MM.1S (cell line): Measurements from ENCODE around the gene TNRC6A.

ENCODE experiments used
- DNase-seq: peaks from one replicate; pipeline ENCODE4 v3.0.0-alpha.2; 2015
- H2AFZ ChIP-seq: fragments of 300-600 bp; sonication (generic); 2 replicates; pipeline ENCODE4 v1.6.0; 2016; ENCODE audit warnings: antibody characterized with exemption, low read length
- H3F3A ChIP-seq: fragments of 300-600 bp; sonication (generic); 2 replicates; pipeline ENCODE4 v1.6.1; 2016; ENCODE audit warnings: mild to moderate bottlenecking, antibody characterized with exemption, low read length, moderate library complexity, mixed read lengths; ENCODE audit not compliant: insufficient read depth
- H3K27ac ChIP-seq: fragments of 300-600 bp; sonication (generic); 2 replicates; pipeline ENCODE4 v1.5.1; 2016; ENCODE audit warnings: mild to moderate bottlenecking, low read length
- H3K27me3 ChIP-seq: fragments of 300-600 bp; sonication (generic); replicated peaks from 2 replicates; pipeline ENCODE4 v1.6.0; 2016; ENCODE audit warnings: low read length; ENCODE audit not compliant: insufficient read depth
- H3K36me3 ChIP-seq: fragments of 300-600 bp; sonication (generic); replicated peaks from 2 replicates; pipeline ENCODE4 v1.6.1; 2016; ENCODE audit warnings: mild to moderate bottlenecking, low read length, mixed read lengths; ENCODE audit not compliant: insufficient read depth
- H3K4me1 ChIP-seq: fragments of 300-600 bp; sonication (generic); 2 replicates; pipeline ENCODE4 v1.6.1; 2016; ENCODE audit warnings: low read length, mixed read lengths
- H3K4me2 ChIP-seq: fragments of 300-600 bp; sonication (generic); 2 replicates; pipeline ENCODE4 v1.6.0; 2016; ENCODE audit warnings: low read depth, low read length
- H3K4me3 ChIP-seq: fragments of 300-600 bp; sonication (generic); 2 replicates; pipeline ENCODE4 v1.5.1; 2016; ENCODE audit warnings: low read length, mixed read lengths
- H3K79me2 ChIP-seq: fragments of 300-600 bp; sonication (generic); 2 replicates; pipeline ENCODE4 v1.6.1; 2016; ENCODE audit warnings: mixed run types, low read length, mixed read lengths
- H3K9ac ChIP-seq: fragments of 300-600 bp; sonication (generic); 2 replicates; pipeline ENCODE4 v1.6.1; 2016; ENCODE audit warnings: low read length, mixed read lengths
- H3K9me2 ChIP-seq: fragments of 300-600 bp; sonication (generic); replicated peaks from 2 replicates; pipeline ENCODE4 v1.6.1; 2016; ENCODE audit warnings: mild to moderate bottlenecking, low read length, mixed read lengths; ENCODE audit not compliant: insufficient read depth
- H3K9me3 ChIP-seq: fragments of 300-600 bp; sonication (generic); replicated peaks from 2 replicates; pipeline ENCODE4 v1.6.1; 2016; ENCODE audit warnings: mild to moderate bottlenecking, low read length, mixed read lengths; ENCODE audit not compliant: insufficient read depth
- H4K20me1 ChIP-seq: fragments of 300-600 bp; sonication (generic); 2 replicates; pipeline ENCODE4 v1.6.1; 2016; ENCODE audit warnings: mild to moderate bottlenecking, low read length, moderate library complexity, mixed read lengths; ENCODE audit not compliant: insufficient read depth
- CTCF ChIP-seq: fragments of 300-600 bp; sonication (generic); IDR thresholded peaks from 2 replicates; pipeline ENCODE4 v1.5.1; 2016; ENCODE audit warnings: antibody characterized with exemption, low read length, mixed read lengths
- EZH2 ChIP-seq: fragments of 300-600 bp; sonication (generic); optimal IDR thresholded peaks from 2 replicates; pipeline ENCODE3; 2017; ENCODE audit warnings: low read depth, mild to moderate bottlenecking, antibody characterized with exemption, low read length, mixed read lengths
- EZH2phosphoT487 ChIP-seq: fragments of 300-600 bp; sonication (generic); IDR thresholded peaks from 2 replicates; pipeline ENCODE4 v1.6.1; 2018; ENCODE audit warnings: antibody characterized with exemption, low read length

The TNRC6A gene

GRCh38 chr16:24789881-24790280, 60.4 kb downstream of the TNRC6A start:
- Histone ChIP-seq H3K27me3 (no peaks in the 10 kb centered on the region), H3K4me2 (no peak overlapping the region), H2AFZ (no peak overlapping the region), H3K9me3 (no peaks in the 10 kb centered on the region), H3K4me3 (no peak overlapping the region), H3K4me1 (no peaks in the 10 kb centered on the region), H3K9me2 (no peaks in the 10 kb centered on the region), H3F3A (no peaks in the 10 kb centered on the region), H3K79me2 (peaks cover 12% of the 10 kb centered on the region; the same call in 1 of the 2 replicates), H3K27ac (no peak overlapping the region), H3K36me3 (peaks cover 13% of the 10 kb centered on the region), H4K20me1 (no peaks in the 10 kb centered on the region), H3K9ac (no peak overlapping the region)
- no peak for TF ChIP-seq CTCF
- no peak for TF ChIP-seq EZH2phosphoT487
- TF ChIP-seq EZH2: no peak
- no peak for DNase-seq

- peaks cover 10% of the 10 kb centered on the region; the same call in 1 of the 2 replicates for H3K36me3 ChIP-seq
- H3K9ac ChIP-seq: no peak overlapping the region
- H3F3A ChIP-seq: 0 out of 2 replicates have a peak, but pooled peaks cover 3% of the 10 kb centered on the region
- no peak overlapping the region for H3K4me3 ChIP-seq
- H3K27ac ChIP-seq: no peak overlapping the region
- no peaks in the 10 kb centered on the region for H3K4me1 ChIP-seq
- no peaks in the 10 kb centered on the region for H3K79me2 ChIP-seq
- DNase-seq: no peak
- no peaks in the 10 kb centered on the region for H3K27me3 ChIP-seq
- H3K9me2 ChIP-seq: no peaks in the 10 kb centered on the region
- TF ChIP-seq CTCF (peak; percentile 24), EZH2phosphoT487 (no peak)
- H4K20me1 ChIP-seq: no peaks in the 10 kb centered on the region
- no peak overlapping the region for H3K4me2 ChIP-seq
- no peak overlapping the region for H2AFZ ChIP-seq
- no peaks in the 10 kb centered on the region for H3K9me3 ChIP-seq
Observed at GRCh38 chr16:24800586-24800985, 71.1 kb downstream of the TNRC6A start.

GRCh38 chr16:24801761-24802302, 72.4 kb downstream of the TNRC6A start:
- peaks cover 10% of the 10 kb centered on the region; the same call in 1 of the 2 replicates for H3K36me3 ChIP-seq
- no peak for DNase-seq
- no peak overlapping the region for H3K4me3 ChIP-seq
- no peak overlapping the region for H3K27ac ChIP-seq
- H2AFZ ChIP-seq: no peak overlapping the region
- no peaks in the 10 kb centered on the region for H3K27me3 ChIP-seq
- H4K20me1 ChIP-seq: no peaks in the 10 kb centered on the region
- TF ChIP-seq CTCF: no peak
- no peak for TF ChIP-seq EZH2
- no peak for TF ChIP-seq EZH2phosphoT487
- H3K4me1 ChIP-seq: no peaks in the 10 kb centered on the region
- H3F3A ChIP-seq: 0 out of 2 replicates have a peak, but pooled peaks cover 3% of the 10 kb centered on the region
- H3K4me2 ChIP-seq: no peak overlapping the region
- no peak overlapping the region for H3K9ac ChIP-seq
- H3K79me2 ChIP-seq: no peaks in the 10 kb centered on the region
- H3K9me3 ChIP-seq: no peaks in the 10 kb centered on the region
- H3K9me2 ChIP-seq: no peaks in the 10 kb centered on the region
